Body of pancreas (tissue), 4 donors: ENCODE results near the gene DNAH2. TPM values are rescaled to one million over a fixed set of nuclear protein-coding genes. Genes with fewer than 3 reads are reported as not detected.

Experiments
- ATAC-seq: fragments of 150-250 bp; one replicate; pipeline ENCODE4 v1.9.1; 2016
- DNase-seq, 4 donors: peaks; one replicate each; pipeline ENCODE4 v3.0.0-alpha.2; 2019
- H3K27ac ChIP-seq, 4 donors: fragments of 200-600 bp; sonication (generic); 1 replicate in 3 of 4; 2 replicates in 1 of 4; pipeline versions ENCODE4 v1.5.1 to v1.6.1; 2016 to 2019; ENCODE audit warnings: mild to moderate bottlenecking in 1 of 4, mixed read lengths in 1 of 4, moderate library complexity in 1 of 4
- H3K27me3 ChIP-seq, 2 donors: fragments of 200-600 bp; sonication (generic); one replicate each; pipeline ENCODE4 v1.6.0; 2016; ENCODE audit warnings: mild to moderate bottlenecking in 1 of 2
- H3K36me3 ChIP-seq, 2 donors: fragments of 200-600 bp; sonication (generic); replicated peaks in 1 of 2; 2 replicates each; pipeline ENCODE4 v1.5.1; 2016; ENCODE audit warnings: low read depth in 2 of 2; ENCODE audit not compliant: insufficient read depth in 1 of 2
- H3K4me1 ChIP-seq: fragments of 200-600 bp; sonication (generic); one replicate; pipeline ENCODE4 v1.6.0; 2016
- H3K4me3 ChIP-seq, 2 donors: fragments of 200-600 bp; sonication (generic); 1 replicate in 1 of 2; 2 replicates in 1 of 2; pipeline ENCODE4 v1.5.1; 2016 to 2019
- H3K9me3 ChIP-seq, 3 donors: fragments of 200-600 bp; sonication (generic); 1 replicate in 2 of 3; 2 replicates in 1 of 3; pipeline ENCODE4 v1.5.1; 2016
- POLR2A ChIP-seq, 3 donors: fragments of 450-650 bp; IDR thresholded peaks; one replicate each; pipeline ENCODE4 v1.6.1; 2016; ENCODE audit warnings: antibody characterized with exemption in 3 of 3, mild to moderate bottlenecking in 2 of 3
- WGBS, 2 donors: methylation state at CpG; one replicate each; pipeline ENCODE4 v1.1.5; 2017; 5-methylcytosine and 5-hydroxymethylcytosine counted together
- intact Hi-C: fragments of 100-400 bp; cut with DNase I; formaldehyde crosslinking; loops from one replicate; pipeline ENCODE4 v1.15.1; 2023
- total RNA-seq, 2 donors: library from RNA; depleted of rRNA; stranded (reverse); fragments of >200 nt; gene quantifications; one replicate each; pipeline ENCODE4 v1.1.0, GENCODE V29; 2016
- TF ChIP-seq, protein P1 (sequence below), 7 experiments: fragments of 450-650 bp in 4 of 7; fragments of 200-600 bp in 3 of 7; sonication (generic) in 3 of 7; IDR thresholded peaks; one replicate each; pipeline ENCODE4 v1.5.1; 2016 to 2019; ENCODE audit warnings: antibody characterized with exemption in 7 of 7

Gene DNAH2
- total RNA-seq, 2 donors from 2014 or later = 0.26 to 0.66 TPM

DNA sequence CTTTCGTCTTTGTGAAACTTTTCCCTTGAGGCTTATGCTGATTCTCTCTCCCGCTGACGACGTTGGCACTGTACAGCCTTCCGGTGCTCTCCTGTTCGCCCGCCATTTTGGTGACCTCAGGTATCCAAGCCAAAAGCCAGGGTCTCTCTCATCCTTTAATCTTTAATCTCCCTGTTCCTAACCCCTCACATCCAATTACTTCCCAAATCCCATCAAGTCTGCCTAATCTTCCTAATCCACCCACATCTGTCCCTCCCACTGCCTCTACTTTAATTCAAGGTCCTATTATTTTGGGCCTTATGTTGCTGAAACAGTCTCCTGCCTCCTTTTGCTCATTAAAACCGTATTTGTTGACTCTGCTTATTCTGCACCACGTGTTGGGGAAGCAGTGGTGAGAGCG, 22.0 kb upstream of the DNAH2 start:
- no peak for TF ChIP-seq POLR2A (IDR thresholded peaks at IDR 0.05)
- TF ChIP-seq, protein P1, sequence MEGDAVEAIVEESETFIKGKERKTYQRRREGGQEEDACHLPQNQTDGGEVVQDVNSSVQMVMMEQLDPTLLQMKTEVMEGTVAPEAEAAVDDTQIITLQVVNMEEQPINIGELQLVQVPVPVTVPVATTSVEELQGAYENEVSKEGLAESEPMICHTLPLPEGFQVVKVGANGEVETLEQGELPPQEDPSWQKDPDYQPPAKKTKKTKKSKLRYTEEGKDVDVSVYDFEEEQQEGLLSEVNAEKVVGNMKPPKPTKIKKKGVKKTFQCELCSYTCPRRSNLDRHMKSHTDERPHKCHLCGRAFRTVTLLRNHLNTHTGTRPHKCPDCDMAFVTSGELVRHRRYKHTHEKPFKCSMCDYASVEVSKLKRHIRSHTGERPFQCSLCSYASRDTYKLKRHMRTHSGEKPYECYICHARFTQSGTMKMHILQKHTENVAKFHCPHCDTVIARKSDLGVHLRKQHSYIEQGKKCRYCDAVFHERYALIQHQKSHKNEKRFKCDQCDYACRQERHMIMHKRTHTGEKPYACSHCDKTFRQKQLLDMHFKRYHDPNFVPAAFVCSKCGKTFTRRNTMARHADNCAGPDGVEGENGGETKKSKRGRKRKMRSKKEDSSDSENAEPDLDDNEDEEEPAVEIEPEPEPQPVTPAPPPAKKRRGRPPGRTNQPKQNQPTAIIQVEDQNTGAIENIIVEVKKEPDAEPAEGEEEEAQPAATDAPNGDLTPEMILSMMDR (IDR thresholded peaks at IDR 0.05) = no peak
- DNase-seq (no peak), ATAC-seq (no peak)
- Histone ChIP-seq H3K4me1 (no peaks in the 10 kb centered on the region), H3K4me3 (no peak overlapping the region), H3K36me3 (no peaks in the 10 kb centered on the region), H3K27me3 (no peaks in the 10 kb centered on the region), H3K27ac (no peak overlapping the region), H3K9me3 (no peaks in the 10 kb centered on the region)
- 88 to 94% methylated on average over 10 of the region's 10 CpGs for WGBS, 2 donors
- intact Hi-C loops = no loop called here

DNA sequence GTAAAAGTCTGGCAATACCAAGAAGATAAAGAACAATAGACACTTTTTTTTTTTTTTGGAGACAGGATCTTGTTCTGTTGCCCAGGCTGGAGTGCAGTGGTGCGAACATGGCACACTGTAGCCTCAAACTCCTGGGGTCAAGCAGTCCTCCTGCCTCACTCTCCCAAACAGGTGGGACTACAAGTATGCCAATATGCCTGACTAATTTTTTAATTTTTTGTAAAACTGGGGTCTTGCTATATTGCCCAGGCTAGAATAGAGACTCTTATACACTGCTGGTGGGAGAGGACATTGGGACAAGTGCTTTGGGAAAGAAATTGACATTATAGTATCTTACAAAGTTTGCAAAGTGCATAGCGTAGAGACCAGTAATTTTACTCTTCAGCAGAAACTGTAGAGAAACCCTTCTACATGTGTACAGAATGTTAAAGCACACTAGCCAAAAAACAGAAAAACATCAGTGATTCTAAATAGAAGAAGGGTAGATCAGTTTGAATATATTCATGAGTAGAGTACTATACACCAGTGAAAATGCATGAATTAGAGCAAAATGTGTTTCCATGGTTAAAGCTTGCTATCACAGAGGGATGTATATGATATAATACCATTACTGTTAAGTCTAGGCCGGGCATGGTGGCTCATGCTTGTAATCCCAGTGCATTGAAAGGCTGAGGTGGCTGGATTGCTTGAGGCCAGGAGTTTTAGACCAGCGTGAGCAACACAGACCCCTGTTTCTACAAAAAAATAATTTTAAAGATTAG, 19.5 kb upstream of the DNAH2 start:
- Histone ChIP-seq H3K27ac (no peak overlapping the region), H3K27me3 (no peaks in the 10 kb centered on the region), H3K9me3 (no peaks in the 10 kb centered on the region), H3K4me1 (no peaks in the 10 kb centered on the region), H3K4me3 (no peak overlapping the region), H3K36me3 (no peaks in the 10 kb centered on the region)
- TF ChIP-seq, protein P1 (IDR thresholded peaks at IDR 0.05) = no peak
- TF ChIP-seq POLR2A (IDR thresholded peaks at IDR 0.05) = no peak
- DNase-seq (no peak), ATAC-seq (no peak)
- intact Hi-C loops = no loop called here
- 96 to 100% methylated on average over 4 of the region's 4 CpGs for WGBS, 2 donors

GRCh38 chr17:7700510-7700909, 17.0 kb upstream of the DNAH2 start:
- H3K36me3 ChIP-seq = no peaks in the 10 kb centered on the region
- intact Hi-C loops = no loop called here
- no peak for ATAC-seq

DNA sequence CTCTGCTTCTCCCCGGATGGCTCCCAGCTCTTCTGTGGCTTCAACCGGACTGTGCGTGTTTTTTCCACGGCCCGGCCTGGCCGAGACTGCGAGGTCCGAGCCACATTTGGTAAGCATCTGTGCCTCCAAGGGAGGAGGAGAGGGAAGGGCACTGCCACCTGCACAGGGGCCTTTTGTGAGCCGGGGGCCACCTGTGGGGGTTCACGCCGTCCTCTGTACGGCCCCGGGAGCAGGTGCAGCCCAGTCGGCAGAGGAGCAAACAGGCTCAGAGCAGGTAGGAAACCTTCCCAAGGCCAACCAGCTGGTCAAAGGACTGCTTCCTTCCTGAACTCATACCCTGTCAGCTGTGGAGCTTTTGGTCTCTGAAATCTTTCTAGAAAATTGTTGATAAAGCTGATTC, 15.9 kb upstream of the DNAH2 start:
- H3K27me3 ChIP-seq = peaks cover 0 to 21% of the 10 kb centered on the region in 2 donors
- 84 to 87% methylated on average over 12 to 14 of the region's 14 CpGs for WGBS, 2 donors
- no peaks in the 10 kb centered on the region for H3K36me3 ChIP-seq
- H3K27ac ChIP-seq = no peak overlapping the region
- ATAC-seq = no peak
- H3K4me1 ChIP-seq = peaks cover 21% of the 10 kb centered on the region
- DNase-seq = no peak
- H3K4me3 ChIP-seq = no peak overlapping the region
- TF ChIP-seq, protein P1 (IDR thresholded peaks at IDR 0.05) = no peak
- TF ChIP-seq POLR2A (IDR thresholded peaks at IDR 0.05) = no peak
- no peaks in the 10 kb centered on the region for H3K9me3 ChIP-seq
- intact Hi-C loops = no loop called here

More at GRCh38 chr17:7700510-7700909, 17.0 kb upstream of the DNAH2 start:
- no peak for DNase-seq
- H3K4me3 ChIP-seq = no peak overlapping the region
- H3K27ac ChIP-seq = no peak overlapping the region
- peaks cover 0 to 15% of the 10 kb centered on the region in 2 donors for H3K27me3 ChIP-seq
- peaks cover 19% of the 10 kb centered on the region for H3K4me1 ChIP-seq
- TF ChIP-seq POLR2A (IDR thresholded peaks at IDR 0.05) = no peak
- TF ChIP-seq, protein P1 (IDR thresholded peaks at IDR 0.05) = no peak
- 94 to 99% methylated on average over 7 of the region's 7 CpGs for WGBS, 2 donors
- no peaks in the 10 kb centered on the region for H3K9me3 ChIP-seq

GRCh38 chr17:7702776-7703175, 14.8 kb upstream of the DNAH2 start:
- Histone ChIP-seq H3K4me3 (no peak overlapping the region), H3K36me3 (no peaks in the 10 kb centered on the region), H3K9me3 (no peaks in the 10 kb centered on the region), H3K4me1 (peaks cover 21% of the 10 kb centered on the region), H3K27ac (no peak overlapping the region), H3K27me3 (peaks cover 0 to 21% of the 10 kb centered on the region in 2 donors)
- WGBS, 2 donors = 90 to 93% methylated on average over 7 to 13 of the region's 13 CpGs
- intact Hi-C loops = no loop called here
- no peak for DNase-seq
- no peak for TF ChIP-seq POLR2A (IDR thresholded peaks at IDR 0.05)
- TF ChIP-seq, protein P1 (IDR thresholded peaks at IDR 0.05) = no peak
- ATAC-seq = no peak
